Uterus (tissue), 2 donors: ENCODE data around the gene NAMPT.

Experiments
- POLR2A ChIP-seq, 2 donors: fragments of 450-650 bp; IDR thresholded peaks; one replicate each; pipeline ENCODE4 v1.6.1; 2016; ENCODE audit warnings: antibody characterized with exemption in 2 of 2, mild to moderate bottlenecking in 1 of 2, moderate library complexity in 1 of 2
- TF ChIP-seq, protein P1 (sequence below), 4 experiments: fragments of 200-600 bp in 2 of 4; fragments of 450-650 bp in 2 of 4; sonication (generic) in 2 of 4; IDR thresholded peaks; one replicate each; pipeline ENCODE4 v1.5.1; 2016 to 2019; ENCODE audit warnings: antibody characterized with exemption in 4 of 4, mild to moderate bottlenecking in 2 of 4, moderate library complexity in 1 of 4

DNA sequence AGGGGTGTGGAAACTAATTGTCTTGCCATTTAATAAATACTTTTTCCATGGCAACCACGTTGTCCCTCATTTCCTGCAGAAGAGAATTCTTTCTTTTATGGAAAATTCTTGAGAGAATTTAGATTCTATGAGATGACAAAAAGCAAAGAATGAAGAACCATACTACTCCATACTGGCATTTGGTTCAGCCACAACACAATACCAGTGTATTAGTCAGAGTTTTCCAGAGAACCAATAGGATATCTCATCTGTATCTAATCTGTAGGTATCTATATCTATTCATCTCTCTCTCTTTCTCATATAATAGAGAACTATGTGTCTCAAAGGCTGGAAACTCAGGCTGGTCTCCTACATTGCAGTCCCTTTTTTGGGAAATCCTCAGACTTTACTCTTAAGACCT is 44.6 kb upstream of the NAMPT start:
- TF ChIP-seq, protein P1, sequence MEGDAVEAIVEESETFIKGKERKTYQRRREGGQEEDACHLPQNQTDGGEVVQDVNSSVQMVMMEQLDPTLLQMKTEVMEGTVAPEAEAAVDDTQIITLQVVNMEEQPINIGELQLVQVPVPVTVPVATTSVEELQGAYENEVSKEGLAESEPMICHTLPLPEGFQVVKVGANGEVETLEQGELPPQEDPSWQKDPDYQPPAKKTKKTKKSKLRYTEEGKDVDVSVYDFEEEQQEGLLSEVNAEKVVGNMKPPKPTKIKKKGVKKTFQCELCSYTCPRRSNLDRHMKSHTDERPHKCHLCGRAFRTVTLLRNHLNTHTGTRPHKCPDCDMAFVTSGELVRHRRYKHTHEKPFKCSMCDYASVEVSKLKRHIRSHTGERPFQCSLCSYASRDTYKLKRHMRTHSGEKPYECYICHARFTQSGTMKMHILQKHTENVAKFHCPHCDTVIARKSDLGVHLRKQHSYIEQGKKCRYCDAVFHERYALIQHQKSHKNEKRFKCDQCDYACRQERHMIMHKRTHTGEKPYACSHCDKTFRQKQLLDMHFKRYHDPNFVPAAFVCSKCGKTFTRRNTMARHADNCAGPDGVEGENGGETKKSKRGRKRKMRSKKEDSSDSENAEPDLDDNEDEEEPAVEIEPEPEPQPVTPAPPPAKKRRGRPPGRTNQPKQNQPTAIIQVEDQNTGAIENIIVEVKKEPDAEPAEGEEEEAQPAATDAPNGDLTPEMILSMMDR (IDR thresholded peaks at IDR 0.05): no peak
- TF ChIP-seq POLR2A (IDR thresholded peaks at IDR 0.05): no peak
